Measurements from ENCODE around the gene STAMBP.
"Not testable (repeated sequence)": the region's sequence is repeated elsewhere in the genome, so short reads cannot be mapped to it uniquely, and the experiment has no call there.

The STAMBP gene

DNA sequence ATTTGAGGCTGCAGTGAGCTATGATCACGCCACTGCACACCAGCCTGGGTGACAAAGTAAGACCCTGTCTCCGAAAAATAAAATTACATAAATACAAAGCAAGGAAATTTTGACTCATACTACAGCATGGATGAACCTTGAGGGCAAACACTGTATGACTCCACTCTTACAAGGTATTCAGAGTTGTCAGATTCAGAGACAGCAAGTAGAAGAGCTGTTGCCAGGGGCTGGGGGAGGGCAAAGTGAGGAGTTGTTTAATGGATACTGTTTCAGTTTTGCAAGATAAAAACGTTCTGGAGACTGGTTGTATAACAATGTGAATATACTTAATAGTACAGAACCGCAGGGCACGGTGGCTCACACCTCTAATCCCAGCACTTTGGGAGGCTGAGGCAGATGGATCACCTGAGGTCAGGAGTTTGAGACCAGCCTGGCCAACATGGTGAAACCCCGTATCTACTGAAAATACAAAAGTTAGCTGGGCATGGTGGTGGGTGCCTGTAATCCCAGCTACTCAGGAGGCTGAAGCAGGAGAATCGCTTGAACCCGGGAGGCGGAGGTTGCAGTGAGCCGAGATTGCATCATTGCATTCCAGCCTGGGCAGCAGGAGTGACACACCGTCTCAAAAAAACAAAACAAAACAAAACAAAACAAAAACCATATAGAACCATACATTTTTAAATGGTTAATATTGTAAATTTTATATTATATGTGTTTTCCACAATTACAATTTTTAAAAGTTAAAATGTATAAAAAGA is 59.0 kb downstream of the STAMBP start:
- DNase-seq (ENCODE audit: low spot score), result not testable (repeated sequence)

DNA sequence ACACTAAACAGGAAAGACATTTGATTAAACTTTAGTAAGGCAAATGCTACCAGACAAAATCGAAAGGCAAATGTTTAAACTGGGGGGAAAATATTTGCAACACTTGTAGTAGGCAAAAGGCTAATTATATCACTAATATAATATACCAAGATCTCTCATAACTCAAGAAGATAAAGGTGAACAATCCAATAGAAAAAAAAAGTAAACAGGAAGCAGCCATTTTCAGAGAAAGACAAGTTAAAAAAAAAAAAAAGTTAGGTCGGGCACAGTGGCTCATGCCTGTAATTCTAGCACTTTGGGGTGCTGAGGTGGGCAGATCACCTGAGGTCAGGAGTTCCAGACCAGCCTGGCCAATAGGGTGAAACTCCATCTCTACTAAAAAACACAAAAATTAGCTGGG is 59.6 kb downstream of the STAMBP start:
- no peak for DNase-seq (ENCODE audit: low spot score)

DNA sequence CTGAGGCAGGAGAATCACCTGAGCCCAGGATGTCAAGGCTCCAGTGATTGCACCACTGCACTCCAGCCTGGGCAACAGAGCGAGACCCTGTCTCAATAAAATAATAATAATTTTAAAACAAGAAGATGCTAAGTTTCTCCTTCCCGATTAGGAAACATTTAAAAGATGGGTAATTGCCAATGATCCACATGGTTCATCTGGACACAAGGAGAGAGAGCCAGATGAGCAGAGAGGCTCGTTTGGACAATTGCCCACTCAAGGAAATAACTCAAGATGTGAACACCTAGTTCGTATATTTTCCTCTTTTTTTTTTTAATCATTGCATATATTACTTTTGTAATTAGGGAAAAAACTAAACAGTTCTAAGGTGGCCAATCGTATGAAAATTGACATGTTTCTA is 60.4 kb downstream of the STAMBP start:
- no peak for DNase-seq (ENCODE audit: low spot score)

DNA sequence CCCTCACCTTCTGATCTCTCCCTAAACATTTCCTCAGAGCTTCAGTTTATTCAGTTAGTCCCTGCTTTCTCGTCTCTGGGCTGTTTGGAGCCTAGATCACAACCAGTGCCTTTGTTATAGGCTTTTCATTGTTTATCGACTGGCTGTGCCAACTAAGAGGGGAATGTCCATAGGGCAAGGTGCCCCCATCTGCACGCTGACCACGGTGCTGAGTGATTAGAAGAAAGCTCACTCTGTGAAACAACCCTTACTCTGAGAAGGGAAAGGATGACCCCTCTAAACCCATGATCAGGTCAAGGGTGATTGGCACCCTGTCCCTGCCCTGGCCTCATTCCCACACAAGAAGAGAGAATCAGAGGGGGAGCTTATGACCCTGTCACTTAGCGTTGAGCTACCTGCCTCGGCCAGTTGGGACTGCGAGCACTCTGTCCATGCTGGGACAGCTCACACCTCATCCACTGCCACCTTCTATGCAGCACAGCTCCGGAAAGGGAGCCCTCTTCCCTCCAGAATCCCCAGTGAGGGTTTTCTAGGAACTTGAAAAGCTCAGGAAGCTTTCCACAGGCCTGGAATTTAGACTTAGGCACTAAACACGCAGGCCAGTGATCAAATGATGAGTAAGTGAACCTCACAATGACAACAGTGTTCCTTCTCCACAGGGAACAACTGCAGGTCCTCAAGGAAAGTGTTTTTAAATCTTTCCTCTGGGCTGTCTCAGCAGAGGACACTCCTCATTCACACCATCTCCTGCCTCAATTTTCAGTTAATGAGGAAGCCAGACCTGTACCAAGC is 61.7 kb downstream of the STAMBP start:
- no peak for DNase-seq (ENCODE audit: low spot score)

DNA sequence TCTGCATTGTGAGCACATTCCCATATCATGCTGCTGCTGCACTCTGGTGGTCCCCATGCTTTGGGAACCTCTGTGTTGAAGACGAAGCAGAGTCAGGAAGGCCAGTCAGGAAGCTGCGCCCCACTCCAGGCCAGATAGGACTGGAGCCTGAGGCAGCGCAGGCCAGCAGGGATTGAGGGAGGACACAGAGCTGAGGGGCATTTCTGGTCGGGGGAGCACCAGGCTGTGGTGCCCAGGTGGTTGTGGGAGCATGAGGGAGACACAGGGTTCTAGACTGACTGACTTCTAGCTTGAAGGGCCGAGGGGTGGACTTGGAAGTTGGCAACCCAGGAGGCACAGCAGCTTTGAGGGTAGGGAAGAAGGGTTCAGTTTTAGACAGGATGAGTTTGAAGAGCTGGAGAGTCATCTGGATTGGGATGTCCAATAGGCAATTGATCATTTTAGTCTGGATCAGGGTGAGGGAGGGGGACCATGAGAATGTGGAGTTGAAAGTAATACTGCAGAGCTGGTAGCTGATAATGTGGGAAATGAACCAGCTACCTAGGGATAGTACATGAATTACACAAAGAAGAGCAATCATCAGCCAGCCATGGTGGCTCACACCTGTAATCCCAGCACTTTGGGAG is 62.6 kb downstream of the STAMBP start:
- no peak for DNase-seq (ENCODE audit: low spot score)

DNA sequence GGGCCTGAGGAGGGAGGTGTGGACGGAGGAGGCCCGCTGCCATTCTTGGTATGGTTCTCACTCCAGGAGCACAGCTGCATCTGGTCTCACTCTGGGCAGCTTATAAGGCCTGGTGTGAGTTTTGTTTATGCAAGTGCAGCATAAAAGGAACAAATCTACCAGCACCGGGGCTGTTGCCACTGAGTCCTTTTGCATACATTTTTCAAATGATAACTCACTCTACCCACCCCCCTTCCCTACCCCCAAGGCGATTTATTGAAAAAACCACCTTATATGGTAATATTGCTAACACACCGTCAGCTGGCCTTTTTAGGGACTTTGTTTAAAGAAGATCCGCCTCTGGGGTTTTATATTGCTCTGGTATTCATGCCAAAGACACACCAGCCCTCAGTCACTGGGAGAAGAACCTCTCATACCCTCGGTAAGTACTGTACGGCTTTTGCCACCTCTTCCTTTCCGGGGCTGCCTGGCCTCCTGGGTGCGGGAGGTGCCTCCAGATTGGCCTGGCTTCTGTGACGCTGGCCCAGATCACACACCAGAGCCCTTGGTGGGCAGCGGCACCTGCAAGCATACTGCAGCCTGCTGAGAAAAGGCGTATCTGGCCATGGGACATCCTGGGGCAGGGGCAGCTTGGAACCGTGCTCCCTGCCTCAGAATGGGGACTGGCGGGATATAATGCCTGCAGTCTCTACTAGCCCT is 64.0 kb downstream of the STAMBP start, which contains the start of gene ACTG2:
TSS of gene ACTG2 (plus strand) at position 378 of the 699 bp plus-strand sequence. CDS start 8,304 bp downstream, outside the sequence.
- no peak for DNase-seq (ENCODE audit: low spot score)

DNA sequence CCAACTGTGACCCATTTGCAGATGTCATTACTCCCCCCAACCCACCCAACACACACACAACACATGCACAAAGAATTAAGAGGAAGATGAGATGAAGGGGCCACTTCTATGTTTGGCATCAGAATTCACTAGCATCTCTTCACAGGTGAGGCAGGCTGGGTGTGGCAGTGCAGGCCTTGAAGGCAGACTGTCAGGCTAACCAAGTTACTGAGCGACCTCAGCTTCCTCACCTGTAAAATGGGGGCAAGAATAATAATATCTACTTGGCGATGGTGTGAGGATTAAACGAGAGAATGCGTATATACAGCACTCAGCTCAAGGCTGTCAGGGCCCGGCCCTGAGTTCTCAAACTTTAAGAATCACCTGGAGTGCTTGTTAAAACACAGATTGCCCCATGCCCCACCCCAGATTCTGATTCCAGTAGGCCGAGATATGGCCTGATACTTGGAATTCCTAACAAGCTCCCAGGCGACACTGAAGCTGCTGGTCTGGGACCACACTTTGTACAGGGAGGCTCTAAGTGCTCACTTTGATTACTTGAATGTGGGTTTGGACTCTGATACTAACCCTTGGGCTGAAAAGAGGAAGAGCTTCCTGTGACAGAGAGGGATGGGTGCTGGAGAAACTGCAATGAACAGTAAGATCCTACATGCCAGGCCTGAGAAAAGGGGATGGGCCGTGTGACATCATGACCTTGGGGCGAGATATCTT is 65.2 kb downstream of the STAMBP start:
- DNase-seq (ENCODE audit: low spot score), result no peak

DNA sequence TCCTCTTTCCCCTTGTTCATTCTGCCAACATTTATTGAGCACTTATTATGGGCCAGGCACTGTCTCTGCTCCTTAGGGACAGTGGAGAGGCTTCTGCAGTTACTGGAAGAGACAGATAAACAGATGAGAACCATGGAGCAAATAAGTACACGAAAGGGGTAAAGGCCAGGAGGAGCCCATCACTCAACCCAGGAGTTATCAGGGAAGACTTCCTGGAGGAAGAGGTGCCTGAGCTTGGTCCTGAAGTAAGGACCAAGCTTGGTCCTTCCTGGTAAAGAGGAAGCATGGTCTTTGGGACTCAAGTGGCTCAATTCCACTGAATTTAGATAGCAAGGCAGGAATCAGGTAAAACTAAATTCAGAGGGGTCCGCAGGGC is 65.7 kb downstream of the STAMBP start:
- no peak for DNase-seq (ENCODE audit: low spot score)

DNA sequence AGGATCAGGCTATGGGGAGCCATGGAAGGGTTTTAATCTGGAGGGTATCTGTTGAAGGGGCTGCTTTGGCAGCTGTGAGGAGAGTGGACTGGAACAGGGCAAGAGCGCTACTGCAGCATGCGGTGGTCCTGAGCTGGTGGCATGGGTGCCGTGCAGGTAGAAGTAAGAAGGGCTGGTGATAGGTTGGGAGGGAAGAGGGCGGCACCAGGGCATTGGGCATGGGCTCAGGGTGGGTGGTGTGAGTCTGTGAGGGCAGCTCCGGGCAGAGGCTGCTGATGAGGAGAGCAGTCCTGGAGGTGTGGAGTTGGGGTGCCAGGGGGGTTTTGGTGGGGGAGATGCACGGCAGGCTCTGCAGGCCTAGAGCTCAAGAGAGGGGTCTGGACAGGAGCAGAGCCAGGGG is 66.1 kb downstream of the STAMBP start:
- DNase-seq (ENCODE audit: low spot score), result no peak

DNA sequence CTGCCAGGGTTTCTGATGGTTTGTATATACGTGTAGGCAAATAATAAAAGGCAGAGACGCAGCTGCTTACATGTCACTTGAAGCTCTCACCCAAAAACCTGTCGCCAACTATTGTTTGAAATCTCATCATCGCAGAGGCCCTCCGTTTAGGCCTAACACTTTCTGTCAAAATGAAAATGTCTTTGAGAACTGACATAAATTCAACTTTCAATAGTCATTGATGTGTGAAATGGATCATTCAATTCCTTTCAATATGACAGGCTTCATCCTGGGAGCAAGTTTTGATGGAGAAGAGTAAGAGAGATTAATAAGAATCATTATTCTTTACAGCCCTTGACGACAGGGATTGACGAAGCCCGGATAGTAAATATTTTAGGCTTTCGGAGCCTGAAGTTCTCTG is 66.7 kb downstream of the STAMBP start:
- no peak for DNase-seq (ENCODE audit: low spot score)

DNA sequence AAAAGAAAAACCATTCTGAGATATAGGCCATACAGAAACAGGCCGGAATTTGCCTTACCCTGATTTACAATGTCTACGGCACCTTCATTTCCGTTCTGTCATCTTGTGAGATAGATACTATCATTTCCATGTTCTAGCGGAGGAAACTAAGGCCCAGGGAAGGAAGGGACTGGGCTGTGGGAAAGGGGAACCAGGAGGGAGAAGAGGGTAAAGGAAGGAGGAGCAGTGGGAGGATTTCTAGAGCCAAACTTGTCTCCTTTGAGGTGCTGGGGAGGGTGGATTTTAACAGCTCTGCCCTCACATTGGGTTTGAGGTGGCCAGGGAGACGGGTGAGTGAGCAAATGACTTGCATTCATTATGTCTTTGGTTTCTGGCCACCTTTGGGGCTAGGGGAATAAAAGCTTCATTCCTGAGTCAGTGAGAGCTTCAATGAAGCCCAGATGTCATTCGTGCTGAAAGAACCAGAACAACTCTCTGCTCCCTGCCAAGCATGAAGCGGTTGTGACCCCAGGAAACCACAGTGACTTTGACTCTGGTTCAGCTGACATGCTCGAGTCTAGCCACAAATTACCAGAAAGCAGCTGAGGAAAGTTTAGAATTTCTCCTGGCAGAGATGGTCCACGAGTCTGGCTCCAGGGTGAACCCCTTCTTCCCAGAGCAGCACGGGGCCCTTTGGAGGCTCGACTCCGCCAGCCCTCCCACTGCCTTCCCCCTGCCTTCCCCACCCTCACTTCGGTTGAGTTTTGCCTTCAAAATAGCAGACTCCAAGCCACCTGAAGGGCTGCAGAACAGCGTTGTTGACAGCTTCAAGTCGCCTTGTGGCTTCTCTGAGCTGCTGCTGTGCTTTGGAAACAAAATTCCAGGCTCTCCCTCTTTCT is 67.8 kb downstream of the STAMBP start:
- no peak for DNase-seq (ENCODE audit: low spot score)

DNA sequence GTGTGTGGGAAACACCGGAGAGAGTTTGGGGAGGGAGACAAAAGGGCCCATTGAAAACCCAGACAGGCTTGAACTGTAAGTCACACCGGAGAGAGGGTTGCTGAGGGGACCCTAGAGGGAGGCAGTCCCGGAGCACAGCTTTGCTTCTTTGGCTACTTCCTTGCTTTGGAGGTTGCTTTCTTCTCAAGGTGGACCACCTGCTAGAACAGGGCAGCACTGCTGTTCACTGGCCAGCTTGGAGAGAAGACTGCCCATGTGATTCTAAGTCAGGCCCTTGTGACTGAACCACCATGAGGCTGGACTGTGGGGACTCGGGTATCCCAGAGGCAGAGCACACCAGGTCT is 68.5 kb downstream of the STAMBP start:
- DNase-seq (ENCODE audit: low spot score), result no peak

DNA sequence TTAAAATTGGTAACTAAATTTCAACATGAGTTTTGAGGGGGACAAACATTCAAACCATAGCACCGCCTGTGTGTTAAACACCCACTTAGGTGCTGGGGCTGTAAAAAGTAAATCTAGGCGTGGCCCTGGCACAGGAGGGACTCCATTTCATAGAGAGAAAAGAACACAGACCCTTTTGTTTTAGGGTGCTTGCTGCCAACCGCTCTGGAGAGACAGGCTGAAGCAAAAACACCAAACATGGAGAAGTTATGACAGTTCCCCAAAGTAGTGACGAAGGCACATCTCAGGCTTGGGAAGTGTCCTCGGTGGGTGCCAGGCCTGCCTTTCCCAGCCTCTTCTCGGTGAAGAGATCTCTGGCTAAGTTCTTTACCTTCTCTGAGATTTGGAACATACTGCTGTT is 69.2 kb downstream of the STAMBP start:
- DNase-seq (ENCODE audit: low spot score), result no peak

DNA sequence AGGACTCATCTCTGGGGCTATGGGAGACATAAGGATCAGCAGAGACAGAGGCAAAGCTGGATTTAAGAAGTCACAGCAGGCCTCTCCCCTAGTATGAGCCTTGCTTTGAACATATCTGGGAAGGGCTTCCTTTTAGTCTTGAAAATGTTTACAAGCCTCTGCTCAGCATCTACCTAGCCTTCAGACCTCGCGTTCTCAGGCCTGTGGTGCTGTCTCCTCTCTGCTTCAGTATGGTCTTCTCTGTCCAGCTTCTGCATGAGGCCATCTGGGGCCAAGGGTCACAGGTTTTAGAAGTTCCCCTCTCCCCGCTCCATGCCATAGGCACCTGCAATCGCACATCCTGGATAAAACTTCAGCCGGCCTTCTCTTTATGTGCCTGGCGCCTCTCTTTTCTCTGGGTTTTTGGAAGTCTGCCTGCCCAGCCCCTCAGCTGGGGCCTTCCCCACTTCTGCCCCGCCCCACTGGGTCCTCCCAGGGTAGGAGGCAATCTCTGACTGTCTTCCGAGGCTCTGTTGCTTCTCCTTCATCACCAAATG is 71.1 kb downstream of the STAMBP start:
- DNase-seq (ENCODE audit: low spot score), result no peak

DNA sequence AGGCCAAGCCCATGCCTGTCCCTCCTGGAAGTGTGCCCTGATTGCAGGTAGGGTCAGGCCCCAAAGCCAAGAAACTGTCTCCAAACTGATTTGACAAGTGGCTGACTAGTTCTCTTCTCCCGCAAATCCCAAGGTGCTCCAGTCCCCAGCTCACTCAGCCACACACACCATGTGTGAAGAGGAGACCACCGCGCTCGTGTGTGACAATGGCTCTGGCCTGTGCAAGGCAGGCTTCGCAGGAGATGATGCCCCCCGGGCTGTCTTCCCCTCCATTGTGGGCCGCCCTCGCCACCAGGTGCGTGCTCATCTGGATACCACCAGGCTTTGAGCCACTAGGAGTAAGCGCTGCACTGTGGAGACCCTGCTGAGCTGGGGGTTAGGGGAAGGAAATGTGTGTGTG is 72.4 kb downstream of the STAMBP start:
- no peak for DNase-seq (ENCODE audit: low spot score)

DNA sequence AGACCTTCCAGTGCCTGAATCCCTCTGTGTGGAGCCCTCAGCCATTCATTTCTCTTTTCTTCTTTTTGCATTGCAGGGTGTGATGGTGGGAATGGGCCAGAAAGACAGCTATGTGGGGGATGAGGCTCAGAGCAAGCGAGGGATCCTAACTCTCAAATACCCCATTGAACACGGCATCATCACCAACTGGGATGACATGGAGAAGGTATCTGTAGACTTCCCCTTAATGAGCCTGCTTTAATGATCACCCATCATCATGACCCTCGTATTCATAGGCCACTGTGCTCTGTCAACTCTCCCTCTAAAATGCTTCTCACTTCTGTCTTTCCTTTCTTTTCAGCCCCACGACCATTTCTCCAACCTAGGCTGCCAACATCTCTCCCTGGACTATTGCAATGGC is 73.5 kb downstream of the STAMBP start:
- DNase-seq (ENCODE audit: low spot score), result no peak

DNA sequence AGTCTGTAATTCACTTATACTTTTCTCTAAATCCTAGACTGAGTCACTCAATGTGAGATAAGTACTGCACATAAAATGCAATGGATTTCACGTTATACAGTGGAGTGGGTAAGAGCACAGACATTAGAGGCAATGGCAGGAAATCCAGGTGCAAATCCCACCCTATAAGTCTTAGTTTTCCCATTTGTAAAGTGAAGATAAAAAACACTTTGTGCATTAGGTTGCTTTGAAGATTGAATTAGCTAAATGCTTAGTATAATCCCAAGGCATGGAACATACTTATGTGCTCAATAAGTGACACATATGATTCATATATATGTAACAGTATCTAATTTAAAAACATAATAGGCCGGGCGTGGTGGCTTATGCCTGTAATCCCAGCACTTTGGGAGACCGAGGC is 74.6 kb downstream of the STAMBP start:
- DNase-seq (ENCODE audit: low spot score), result no peak

DNA sequence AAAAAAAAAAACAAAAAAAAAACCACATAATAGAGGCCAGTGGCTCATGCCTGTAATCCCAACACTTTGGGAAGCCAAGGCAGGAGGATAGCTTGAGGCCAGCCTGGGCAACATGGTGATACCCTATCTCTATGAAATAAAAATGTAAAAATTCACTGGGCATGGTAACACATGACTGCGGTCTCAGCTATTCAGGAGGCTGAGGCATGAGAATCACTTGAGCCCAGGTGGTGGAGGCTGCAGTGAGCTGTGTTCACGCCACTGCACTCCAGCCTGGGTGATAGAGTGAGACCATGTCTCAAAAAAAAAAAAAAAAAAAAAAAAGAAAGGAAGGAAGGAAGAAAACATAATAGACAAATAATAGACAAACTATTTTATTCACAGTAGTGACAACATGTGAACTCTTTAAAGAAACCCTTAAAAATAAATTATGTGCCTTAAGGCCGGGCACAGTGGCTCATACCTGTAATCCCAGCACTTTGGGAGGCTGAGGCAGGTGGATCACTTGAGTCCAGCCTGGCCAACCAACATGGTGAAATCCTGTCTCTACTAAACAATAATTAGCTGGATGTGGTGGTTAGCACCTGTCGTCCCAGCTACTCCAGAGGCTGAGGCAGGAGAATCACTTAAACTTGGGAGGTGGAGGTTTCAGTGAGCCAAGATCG is 75.3 kb downstream of the STAMBP start:
- DNase-seq (ENCODE audit: low spot score), result not testable (repeated sequence)

DNA sequence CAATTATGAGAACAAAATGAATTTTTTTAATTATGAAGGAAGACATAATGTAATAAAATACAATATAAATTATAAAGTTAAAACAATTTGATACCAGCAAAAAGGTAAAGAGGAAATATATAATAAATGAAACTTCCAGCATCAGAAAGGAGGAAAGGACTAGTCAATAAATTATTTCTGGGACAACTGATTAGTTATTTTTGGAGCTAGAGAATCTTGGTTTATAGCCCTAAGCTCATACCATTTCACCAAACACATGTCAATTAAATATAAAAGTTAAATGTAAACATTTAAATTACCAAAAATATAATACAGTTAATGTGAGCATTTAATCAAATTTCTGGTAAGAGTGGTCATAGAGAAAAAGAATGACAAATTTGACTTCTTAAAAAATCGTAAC is 76.2 kb downstream of the STAMBP start:
- no peak for DNase-seq (ENCODE audit: low spot score)

Measured in kidney capillary endothelial cell (primary cell).